Prostate gland (tissue), 2 donors: ENCODE results near the gene NR5A2. TPM values are rescaled to one million over a fixed set of nuclear protein-coding genes. Genes with fewer than 3 reads are reported as not detected.

Source experiments
- DNase-seq: peaks from one replicate; pipeline ENCODE4 v3.0.0-alpha.2; 2019; ENCODE audit warnings: low spot score
- H3K27ac ChIP-seq, 2 donors: fragments of 200-600 bp; sonication (generic); 2 replicates each; pipeline ENCODE4 v1.5.1; 2017 to 2019
- H3K27me3 ChIP-seq: fragments of 200-600 bp; sonication (generic); replicated peaks from 2 replicates; pipeline ENCODE4 v1.5.1; 2019; ENCODE audit not compliant: insufficient read depth
- H3K36me3 ChIP-seq, 2 donors: fragments of 200-600 bp; sonication (generic); 1 replicate in 1 of 2; 2 replicates in 1 of 2; pipeline versions ENCODE4 v1.5.1 to v1.8.1; 2017 to 2019
- H3K4me1 ChIP-seq: fragments of 200-600 bp; sonication (generic); replicated peaks from 2 replicates; pipeline ENCODE4 v1.5.1; 2019
- H3K4me3 ChIP-seq, 2 donors: fragments of 200-600 bp; sonication (generic); 2 replicates each; pipeline ENCODE4 v1.5.1; 2017 to 2019
- H3K9me3 ChIP-seq: fragments of 200-600 bp; sonication (generic); 2 replicates; pipeline ENCODE4 v1.5.1; 2017
- POLR2A ChIP-seq: fragments of 450-650 bp; IDR thresholded peaks from one replicate; pipeline ENCODE4 v1.6.1; 2016; ENCODE audit warnings: antibody characterized with exemption, mild to moderate bottlenecking
- POLR2AphosphoS5 ChIP-seq: sonication (generic); formaldehyde crosslinking; IDR thresholded peaks from one replicate; pipeline ENCODE4 v1.6.1; 2017; ENCODE audit warnings: antibody characterized with exemption
- WGBS: methylation state at CpG from one replicate; pipeline ENCODE4 v1.1.5; 2018; 5-methylcytosine and 5-hydroxymethylcytosine counted together
- intact Hi-C: fragments of 100-400 bp; cut with DNase I; formaldehyde crosslinking; loops from one replicate; pipeline ENCODE4 v1.14.2; 2022
- total RNA-seq, 2 donors: library from RNA; depleted of rRNA; stranded (reverse); fragments of >200 nt; gene quantifications; one replicate each; pipeline ENCODE4 v1.1.0, GENCODE V29; 2016
- TF ChIP-seq, protein P1 (sequence below), 4 experiments: fragments of 200-600 bp in 2 of 4; fragments of 450-650 bp in 2 of 4; sonication (generic) in 2 of 4; IDR thresholded peaks; 1 replicate in 3 of 4; 2 replicates in 1 of 4; pipeline ENCODE4 v1.5.1; 2016 to 2019; ENCODE audit warnings: antibody characterized with exemption in 4 of 4, mild to moderate bottlenecking in 2 of 4, moderate library complexity in 2 of 4

Gene NR5A2
- total RNA-seq, 2 donors from 2014 or later = 0.87 to 2.7 TPM

GRCh38 chr1:200176181-200176580 lies 148.7 kb downstream of the NR5A2 start:
- WGBS = 88% methylated on average over 7 of the region's 7 CpGs
- no peak for TF ChIP-seq POLR2AphosphoS5
- no peak for TF ChIP-seq POLR2A
- TF ChIP-seq, protein P1, sequence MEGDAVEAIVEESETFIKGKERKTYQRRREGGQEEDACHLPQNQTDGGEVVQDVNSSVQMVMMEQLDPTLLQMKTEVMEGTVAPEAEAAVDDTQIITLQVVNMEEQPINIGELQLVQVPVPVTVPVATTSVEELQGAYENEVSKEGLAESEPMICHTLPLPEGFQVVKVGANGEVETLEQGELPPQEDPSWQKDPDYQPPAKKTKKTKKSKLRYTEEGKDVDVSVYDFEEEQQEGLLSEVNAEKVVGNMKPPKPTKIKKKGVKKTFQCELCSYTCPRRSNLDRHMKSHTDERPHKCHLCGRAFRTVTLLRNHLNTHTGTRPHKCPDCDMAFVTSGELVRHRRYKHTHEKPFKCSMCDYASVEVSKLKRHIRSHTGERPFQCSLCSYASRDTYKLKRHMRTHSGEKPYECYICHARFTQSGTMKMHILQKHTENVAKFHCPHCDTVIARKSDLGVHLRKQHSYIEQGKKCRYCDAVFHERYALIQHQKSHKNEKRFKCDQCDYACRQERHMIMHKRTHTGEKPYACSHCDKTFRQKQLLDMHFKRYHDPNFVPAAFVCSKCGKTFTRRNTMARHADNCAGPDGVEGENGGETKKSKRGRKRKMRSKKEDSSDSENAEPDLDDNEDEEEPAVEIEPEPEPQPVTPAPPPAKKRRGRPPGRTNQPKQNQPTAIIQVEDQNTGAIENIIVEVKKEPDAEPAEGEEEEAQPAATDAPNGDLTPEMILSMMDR (IDR thresholded peaks at IDR 0.05) = no peak
- intact Hi-C loops = no loop called here

GRCh38 chr1:200176798-200177197 lies 149.3 kb downstream of the NR5A2 start:
- DNase-seq = no peak
- no peaks in the 10 kb centered on the region for H3K36me3 ChIP-seq
- no peaks in the 10 kb centered on the region for H3K27me3 ChIP-seq
- no peak overlapping the region for H3K4me3 ChIP-seq
- intact Hi-C loops = no loop called here
- TF ChIP-seq POLR2AphosphoS5 = no peak
- TF ChIP-seq POLR2A = no peak
- TF ChIP-seq, protein P1 (IDR thresholded peaks at IDR 0.05) = no peak
- 69% methylated on average over 8 of the region's 8 CpGs for WGBS
- no peaks in the 10 kb centered on the region for H3K9me3 ChIP-seq
- no peak overlapping the region for H3K27ac ChIP-seq
- H3K4me1 ChIP-seq = no peaks in the 10 kb centered on the region

More at GRCh38 chr1:200176181-200176580, 148.7 kb downstream of the NR5A2 start:
- no peak for DNase-seq
- Histone ChIP-seq H3K36me3 (no peaks in the 10 kb centered on the region), H3K27ac (no peak overlapping the region), H3K27me3 (peaks cover 1% of the 10 kb centered on the region), H3K9me3 (no peaks in the 10 kb centered on the region), H3K4me1 (no peaks in the 10 kb centered on the region), H3K4me3 (no peak overlapping the region)

DNA sequence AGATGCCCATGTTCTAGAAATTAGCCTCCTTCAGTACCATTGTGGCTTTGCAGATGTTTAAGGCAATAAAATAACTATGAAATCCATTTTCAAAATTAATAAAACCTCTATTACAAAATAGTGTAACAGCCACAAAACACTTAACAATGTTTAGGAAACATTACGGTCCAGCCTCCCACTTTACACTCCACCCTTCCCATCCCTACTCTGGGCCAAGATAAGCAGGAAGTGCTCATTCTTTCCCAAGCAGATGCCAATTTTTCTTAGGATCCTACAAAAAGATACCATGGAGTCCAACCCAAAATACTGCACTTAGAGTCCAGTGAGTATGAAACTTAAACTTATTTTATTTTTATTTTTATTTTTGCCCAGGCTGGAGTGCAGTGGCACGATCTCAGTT lies 150.8 kb downstream of the NR5A2 start:
- no peak for TF ChIP-seq POLR2AphosphoS5
- TF ChIP-seq POLR2A = no peak
- TF ChIP-seq, protein P1 (IDR thresholded peaks at IDR 0.05) = no peak
- DNase-seq = no peak
- Histone ChIP-seq H3K9me3 (no peaks in the 10 kb centered on the region), H3K27ac (no peak overlapping the region), H3K36me3 (no peaks in the 10 kb centered on the region), H3K27me3 (no peaks in the 10 kb centered on the region), H3K4me3 (no peak overlapping the region), H3K4me1 (no peaks in the 10 kb centered on the region)
- intact Hi-C loops = no loop called here
- whole genome bisulfite sequencing = 62% methylated on average over 2 of the region's 2 CpGs

DNA sequence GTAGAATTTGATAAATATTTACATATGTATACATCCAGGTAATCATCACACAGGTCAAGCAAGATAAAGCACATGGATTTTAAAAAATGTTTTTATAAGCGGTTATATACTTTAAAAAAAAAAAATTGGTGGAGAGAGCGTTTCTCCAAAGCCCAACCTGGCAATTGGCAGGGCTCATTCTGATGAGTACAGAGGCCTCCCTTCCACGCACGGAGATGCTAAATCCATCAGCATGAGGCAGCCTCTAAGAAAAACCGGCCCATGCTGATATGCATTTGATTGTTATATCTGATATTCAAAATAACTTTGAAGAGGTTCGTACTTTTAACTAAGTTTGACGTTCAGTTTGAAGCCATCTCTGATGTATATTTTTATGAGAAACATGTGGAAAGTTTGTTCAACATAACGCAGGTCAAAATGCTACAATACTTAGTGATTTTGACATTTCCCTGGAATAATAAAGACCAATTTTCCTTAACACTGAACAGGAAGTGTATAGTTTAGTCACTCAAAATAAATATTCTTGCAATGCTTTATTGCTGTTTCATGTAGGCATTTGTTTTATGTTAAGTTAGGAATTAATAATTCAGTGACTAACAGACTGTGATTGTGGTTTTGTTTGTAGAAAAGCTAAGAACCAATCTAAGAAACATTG lies 151.7 kb downstream of the NR5A2 start:
- H3K9me3 ChIP-seq = no peaks in the 10 kb centered on the region
- no peaks in the 10 kb centered on the region for H3K36me3 ChIP-seq
- WGBS = 51% methylated on average over 8 of the region's 8 CpGs
- intact Hi-C loops = no loop called here
- H3K4me1 ChIP-seq = no peaks in the 10 kb centered on the region
- no peak for DNase-seq
- no peak for TF ChIP-seq POLR2A
- TF ChIP-seq, protein P1 (IDR thresholded peaks at IDR 0.05) = no peak
- no peak for TF ChIP-seq POLR2AphosphoS5
- H3K27me3 ChIP-seq = no peaks in the 10 kb centered on the region
- no peak overlapping the region for H3K4me3 ChIP-seq
- no peak overlapping the region for H3K27ac ChIP-seq

DNA sequence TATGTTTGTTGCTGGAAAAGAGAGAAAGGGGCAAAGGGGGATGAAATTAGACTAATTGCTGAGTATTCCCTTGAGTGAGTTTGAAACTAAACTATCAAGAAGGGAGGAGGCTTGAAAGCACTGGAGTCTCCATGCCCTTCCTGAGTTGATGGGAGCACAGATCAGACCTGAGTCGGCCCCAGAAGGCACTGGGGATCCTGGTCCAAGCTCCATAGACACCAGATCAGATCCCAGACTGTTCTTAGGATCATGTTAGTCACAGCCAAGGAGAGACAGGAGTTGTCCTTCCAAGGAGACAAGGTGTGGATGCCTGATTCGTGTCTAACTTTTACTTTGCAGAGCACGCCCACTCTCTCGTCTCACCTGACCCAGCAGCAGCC lies 152.3 kb downstream of the NR5A2 start:
- Histone ChIP-seq H3K27ac (no peak overlapping the region), H3K27me3 (no peaks in the 10 kb centered on the region), H3K4me1 (no peaks in the 10 kb centered on the region), H3K9me3 (no peaks in the 10 kb centered on the region), H3K36me3 (no peaks in the 10 kb centered on the region), H3K4me3 (no peak overlapping the region)
- intact Hi-C loops = no loop called here
- no peak for TF ChIP-seq POLR2A
- TF ChIP-seq, protein P1 (IDR thresholded peaks at IDR 0.05) = no peak
- no peak for TF ChIP-seq POLR2AphosphoS5
- DNase-seq = no peak
- WGBS = 85% methylated on average over 4 of the region's 4 CpGs
